ENCODE data around the gene PEPD.

- TF ChIP-seq CTCF (conservative IDR thresholded peaks at IDR 0.05; ENCODE audit: low read depth, low read length) (no peak), USF2 (IDR thresholded peaks at IDR 0.05; ENCODE audit: low read depth, low read length) (no peak), POLR2A (IDR thresholded peaks at IDR 0.05; ENCODE audit: low read depth, low read length) (no peak), RCOR1 (IDR thresholded peaks at IDR 0.05; ENCODE audit: insufficient replicate concordance, low read length) (no peak), MXI1 (IDR thresholded peaks at IDR 0.05; ENCODE audit: borderline replicate concordance, low read depth, low read length) (no peak), RAD21 (IDR thresholded peaks at IDR 0.05; ENCODE audit: low read length) (no peak), CEBPB (IDR thresholded peaks at IDR 0.05; ENCODE audit: low read depth, low read length) (no peak)
These were observed 25.3 kb downstream of the PEPD start for GRCh38 chr19:33496038-33496895.
